Measurements from ENCODE around the gene POLD2. TPM values are rescaled to one million over a fixed set of nuclear protein-coding genes. Genes with fewer than 3 reads are reported as not detected.

POLD2 gene
- total and polyA plus RNA-seq, 2 of the 13 experiments (the other 11 are each of a cell fraction or from before 2014, with no cell fraction given), result 87.6 to 95.1 TPM

DNA sequence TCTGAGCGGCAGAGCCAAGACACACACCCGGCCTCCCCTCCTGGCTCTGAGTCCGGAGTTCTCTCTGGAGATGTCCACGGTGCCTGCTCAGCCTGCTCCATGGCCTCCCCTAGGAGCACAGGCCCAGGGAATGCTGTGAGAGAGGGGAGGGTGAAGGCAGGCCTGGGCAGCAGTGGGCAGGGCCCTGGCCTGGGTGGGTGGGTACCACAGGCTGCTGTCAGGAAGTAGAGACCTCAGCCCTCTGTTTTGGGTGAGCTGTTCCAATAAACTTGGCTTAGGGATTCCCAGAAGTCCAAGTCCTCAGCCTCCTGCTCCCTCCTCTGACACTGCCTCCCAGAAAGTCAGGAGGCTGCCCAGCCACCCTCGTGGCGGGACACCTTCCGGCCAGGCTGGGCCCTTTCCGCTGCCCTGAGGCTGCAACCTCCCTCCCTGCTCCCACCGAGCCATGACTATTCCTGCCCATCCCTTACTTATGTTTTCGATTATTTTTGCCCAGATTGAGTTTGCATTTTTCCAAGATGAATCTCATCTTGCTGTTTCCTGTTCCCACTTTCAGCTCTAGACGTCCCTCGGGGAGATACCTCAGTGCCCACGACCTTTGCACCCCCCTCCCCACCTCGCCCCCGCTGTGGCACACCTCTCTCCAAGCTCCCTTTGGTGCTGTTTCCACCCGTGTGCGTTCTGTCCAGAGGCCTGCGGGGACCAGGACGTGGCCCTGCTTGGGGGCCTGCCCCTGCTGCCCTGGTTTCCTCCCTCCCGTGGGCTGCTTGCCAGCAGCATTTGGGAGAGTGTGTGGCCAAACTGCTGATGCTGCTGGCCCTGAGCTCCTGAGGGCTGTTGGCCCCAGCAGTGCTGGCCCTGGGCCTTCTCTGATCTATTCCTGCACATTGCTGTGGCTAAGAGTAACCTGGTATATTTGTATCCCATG lies 35.2 kb downstream of the POLD2 start (continued):
- TF ChIP-seq ZSCAN29 (CRISPR knock-in tag; conservative IDR thresholded peaks at IDR 0.05) (no peak), KLF12 (CRISPR knock-in tag; IDR thresholded peaks at IDR 0.05; ENCODE audit: borderline replicate concordance) (no peak), NR2C2 (CRISPR knock-in tag; IDR thresholded peaks at IDR 0.05; ENCODE audit: borderline replicate concordance) (no peak), ZNF850 (CRISPR knock-in tag; conservative IDR thresholded peaks at IDR 0.05) (no peak), EHMT2 (IDR thresholded peaks at IDR 0.05; ENCODE audit: borderline replicate concordance, low read depth, low read length) (no peak), ZFP37 (CRISPR knock-in tag; IDR thresholded peaks at IDR 0.05; ENCODE audit: borderline replicate concordance) (no peak), ZNF569 (CRISPR knock-in tag; IDR thresholded peaks at IDR 0.05; ENCODE audit: borderline replicate concordance) (no peak), ZNF530 (CRISPR knock-in tag; IDR thresholded peaks at IDR 0.05; ENCODE audit: low read depth) (no peak), KLF11 (CRISPR knock-in tag; IDR thresholded peaks at IDR 0.05) (no peak), NFE2L2 (IDR thresholded peaks at IDR 0.05; ENCODE audit: low read length) (no peak), ATF7 (IDR thresholded peaks at IDR 0.05) (no peak), ATF7 (CRISPR knock-in tag; IDR thresholded peaks at IDR 0.05) (no peak), LCORL (IDR thresholded peaks at IDR 0.05) (no peak), LCORL (CRISPR knock-in tag; IDR thresholded peaks at IDR 0.05) (peak; percentile 47; the same call in 1 of the 2 replicates), NFATC3 (CRISPR knock-in tag; IDR thresholded peaks at IDR 0.05) (no peak), ZNF740 (CRISPR knock-in tag; IDR thresholded peaks at IDR 0.05) (no peak), NFE2 (CRISPR knock-in tag; IDR thresholded peaks at IDR 0.05) (no peak), BRCA1 (CRISPR knock-in tag; IDR thresholded peaks at IDR 0.05) (no peak), HNRNPUL1 (IDR thresholded peaks at IDR 0.05; ENCODE audit: low read depth, low read length) (no peak), KLF16 (CRISPR knock-in tag; IDR thresholded peaks at IDR 0.05) (no peak)
- TF ChIP-seq, protein P1, sequence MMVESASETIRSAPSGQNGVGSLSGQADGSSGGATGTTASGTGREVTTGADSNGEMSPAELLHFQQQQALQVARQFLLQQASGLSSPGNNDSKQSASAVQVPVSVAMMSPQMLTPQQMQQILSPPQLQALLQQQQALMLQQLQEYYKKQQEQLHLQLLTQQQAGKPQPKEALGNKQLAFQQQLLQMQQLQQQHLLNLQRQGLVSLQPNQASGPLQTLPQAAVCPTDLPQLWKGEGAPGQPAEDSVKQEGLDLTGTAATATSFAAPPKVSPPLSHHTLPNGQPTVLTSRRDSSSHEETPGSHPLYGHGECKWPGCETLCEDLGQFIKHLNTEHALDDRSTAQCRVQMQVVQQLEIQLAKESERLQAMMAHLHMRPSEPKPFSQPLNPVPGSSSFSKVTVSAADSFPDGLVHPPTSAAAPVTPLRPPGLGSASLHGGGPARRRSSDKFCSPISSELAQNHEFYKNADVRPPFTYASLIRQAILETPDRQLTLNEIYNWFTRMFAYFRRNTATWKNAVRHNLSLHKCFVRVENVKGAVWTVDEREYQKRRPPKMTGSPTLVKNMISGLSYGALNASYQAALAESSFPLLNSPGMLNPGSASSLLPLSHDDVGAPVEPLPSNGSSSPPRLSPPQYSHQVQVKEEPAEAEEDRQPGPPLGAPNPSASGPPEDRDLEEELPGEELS (CRISPR knock-in tag; IDR thresholded peaks at IDR 0.05), result 0 out of 2 replicates have a peak, but pooled peaks have one; percentile 19
- TF ChIP-seq, protein P2, sequence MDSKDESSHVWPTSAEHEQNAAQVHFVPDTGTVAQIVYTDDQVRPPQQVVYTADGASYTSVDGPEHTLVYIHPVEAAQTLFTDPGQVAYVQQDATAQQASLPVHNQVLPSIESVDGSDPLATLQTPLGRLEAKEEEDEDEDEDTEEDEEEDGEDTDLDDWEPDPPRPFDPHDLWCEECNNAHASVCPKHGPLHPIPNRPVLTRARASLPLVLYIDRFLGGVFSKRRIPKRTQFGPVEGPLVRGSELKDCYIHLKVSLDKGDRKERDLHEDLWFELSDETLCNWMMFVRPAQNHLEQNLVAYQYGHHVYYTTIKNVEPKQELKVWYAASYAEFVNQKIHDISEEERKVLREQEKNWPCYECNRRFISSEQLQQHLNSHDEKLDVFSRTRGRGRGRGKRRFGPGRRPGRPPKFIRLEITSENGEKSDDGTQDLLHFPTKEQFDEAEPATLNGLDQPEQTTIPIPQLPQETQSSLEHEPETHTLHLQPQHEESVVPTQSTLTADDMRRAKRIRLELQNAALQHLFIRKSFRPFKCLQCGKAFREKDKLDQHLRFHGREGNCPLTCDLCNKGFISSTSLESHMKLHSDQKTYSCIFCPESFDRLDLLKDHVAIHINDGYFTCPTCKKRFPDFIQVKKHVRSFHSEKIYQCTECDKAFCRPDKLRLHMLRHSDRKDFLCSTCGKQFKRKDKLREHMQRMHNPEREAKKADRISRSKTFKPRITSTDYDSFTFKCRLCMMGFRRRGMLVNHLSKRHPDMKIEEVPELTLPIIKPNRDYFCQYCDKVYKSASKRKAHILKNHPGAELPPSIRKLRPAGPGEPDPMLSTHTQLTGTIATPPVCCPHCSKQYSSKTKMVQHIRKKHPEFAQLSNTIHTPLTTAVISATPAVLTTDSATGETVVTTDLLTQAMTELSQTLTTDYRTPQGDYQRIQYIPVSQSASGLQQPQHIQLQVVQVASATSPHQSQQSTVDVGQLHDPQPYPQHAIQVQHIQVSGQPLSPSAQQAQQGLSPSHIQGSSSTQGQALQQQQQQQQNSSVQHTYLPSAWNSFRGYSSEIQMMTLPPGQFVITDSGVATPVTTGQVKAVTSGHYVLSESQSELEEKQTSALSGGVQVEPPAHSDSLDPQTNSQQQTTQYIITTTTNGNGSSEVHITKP (CRISPR knock-in tag; IDR thresholded peaks at IDR 0.05; ENCODE audit: low read depth), result no peak
- TF ChIP-seq, protein P3, sequence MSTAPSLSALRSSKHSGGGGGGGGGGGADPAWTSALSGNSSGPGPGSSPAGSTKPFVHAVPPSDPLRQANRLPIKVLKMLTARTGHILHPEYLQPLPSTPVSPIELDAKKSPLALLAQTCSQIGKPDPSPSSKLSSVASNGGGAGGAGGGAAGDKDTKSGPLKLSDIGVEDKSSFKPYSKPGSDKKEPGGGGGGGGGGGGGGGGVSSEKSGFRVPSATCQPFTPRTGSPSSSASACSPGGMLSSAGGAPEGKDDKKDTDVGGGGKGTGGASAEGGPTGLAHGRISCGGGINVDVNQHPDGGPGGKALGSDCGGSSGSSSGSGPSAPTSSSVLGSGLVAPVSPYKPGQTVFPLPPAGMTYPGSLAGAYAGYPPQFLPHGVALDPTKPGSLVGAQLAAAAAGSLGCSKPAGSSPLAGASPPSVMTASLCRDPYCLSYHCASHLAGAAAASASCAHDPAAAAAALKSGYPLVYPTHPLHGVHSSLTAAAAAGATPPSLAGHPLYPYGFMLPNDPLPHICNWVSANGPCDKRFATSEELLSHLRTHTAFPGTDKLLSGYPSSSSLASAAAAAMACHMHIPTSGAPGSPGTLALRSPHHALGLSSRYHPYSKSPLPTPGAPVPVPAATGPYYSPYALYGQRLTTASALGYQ (CRISPR knock-in tag; IDR thresholded peaks at IDR 0.05), result no peak
